NCI-H510A treated with DMSO at 0.1 percent for 48 hours (cell line): ENCODE measurements around the gene ST7L.

Experiments
- DNase-seq: peaks from one replicate; lab custom pipeline; 2025; lab: John Stamatoyannopoulos, UW

Gene ST7L

GRCh38 chr1:112544751-112545150 is 74.2 kb downstream of the ST7L start:
- DNase-seq: no peak

- DNase-seq: no peak
Measured at GRCh38 chr1:112544011-112544688, 74.8 kb downstream of the ST7L start.

GRCh38 chr1:112542206-112542973 is 76.6 kb downstream of the ST7L start:
- no peak for DNase-seq

GRCh38 chr1:112541299-112541698 is 77.6 kb downstream of the ST7L start:
- DNase-seq: no peak

DNA sequence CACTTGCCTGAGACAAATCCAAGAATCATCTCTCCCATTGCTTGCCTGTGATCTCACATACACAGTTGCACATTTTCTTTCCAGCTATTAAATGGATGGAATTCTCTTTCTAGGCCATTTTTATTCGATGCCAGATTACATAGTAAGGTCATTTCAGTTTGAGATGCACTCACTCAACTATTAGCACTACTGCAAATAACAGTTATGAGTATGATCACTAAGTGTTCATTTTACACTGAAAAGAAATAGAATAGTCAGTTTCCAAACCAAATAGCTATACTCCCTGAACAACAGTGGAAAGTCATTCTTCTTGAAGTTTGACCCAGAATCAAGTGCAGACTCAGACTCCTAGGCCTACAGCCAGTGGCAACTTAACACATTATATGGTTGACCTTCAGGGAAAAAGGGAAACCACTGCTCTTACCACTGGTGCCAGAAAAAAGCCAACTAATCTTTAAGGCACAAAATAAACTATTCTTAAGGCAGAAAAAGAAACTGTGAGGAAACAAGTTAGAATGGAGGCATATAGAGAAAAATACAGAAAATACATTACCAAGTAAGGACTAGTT is 78.6 kb downstream of the ST7L start:
- no peak for DNase-seq

- DNase-seq: no peak
Measured at GRCh38 chr1:112538883-112539282, 80.1 kb downstream of the ST7L start.

GRCh38 chr1:112537456-112537855 is 81.5 kb downstream of the ST7L start:
- DNase-seq: no peak

- DNase-seq: no peak
Measured at GRCh38 chr1:112536561-112536960, 82.4 kb downstream of the ST7L start.

DNA sequence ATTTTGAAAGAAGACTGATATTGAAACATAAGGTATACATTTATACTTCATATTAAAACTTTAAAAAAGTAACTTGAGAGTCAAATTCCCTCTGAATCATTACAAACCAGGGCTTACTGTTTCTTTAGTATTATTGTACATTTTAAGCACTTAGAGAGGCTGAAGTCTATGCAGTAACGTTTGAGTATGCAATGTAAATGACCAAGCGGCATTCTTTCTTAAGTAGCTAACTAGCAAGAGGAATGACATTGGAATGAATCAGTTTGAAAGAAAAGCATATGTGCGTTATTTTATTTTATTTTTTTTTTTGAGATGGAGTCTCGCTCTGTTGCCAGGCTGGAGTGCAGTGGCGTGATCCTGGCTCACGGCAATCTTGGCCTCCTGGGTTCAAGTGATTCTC is 85.9 kb downstream of the ST7L start:
- no peak for DNase-seq

- DNase-seq: no peak
Measured at GRCh38 chr1:112532064-112532463, 86.9 kb downstream of the ST7L start.

DNA sequence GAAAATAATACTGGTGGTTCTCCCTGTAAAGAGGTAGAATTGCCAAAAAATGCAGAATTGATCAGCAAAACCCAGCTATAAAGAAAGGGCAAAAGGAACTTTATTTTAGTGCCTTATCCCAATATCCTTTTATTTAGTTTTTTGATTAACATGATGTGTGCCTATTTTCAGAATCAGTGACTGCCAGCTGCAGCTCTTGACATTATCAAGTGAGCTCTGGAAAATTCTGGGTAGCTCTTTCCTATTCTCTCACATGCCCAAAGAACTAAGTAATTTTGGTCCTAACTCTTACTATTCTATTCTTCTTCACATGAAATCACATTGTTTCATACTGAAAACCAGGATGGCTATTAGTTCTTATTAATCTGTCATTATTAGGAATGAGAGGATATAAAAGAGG is 88.1 kb downstream of the ST7L start:
- DNase-seq: no peak

DNA sequence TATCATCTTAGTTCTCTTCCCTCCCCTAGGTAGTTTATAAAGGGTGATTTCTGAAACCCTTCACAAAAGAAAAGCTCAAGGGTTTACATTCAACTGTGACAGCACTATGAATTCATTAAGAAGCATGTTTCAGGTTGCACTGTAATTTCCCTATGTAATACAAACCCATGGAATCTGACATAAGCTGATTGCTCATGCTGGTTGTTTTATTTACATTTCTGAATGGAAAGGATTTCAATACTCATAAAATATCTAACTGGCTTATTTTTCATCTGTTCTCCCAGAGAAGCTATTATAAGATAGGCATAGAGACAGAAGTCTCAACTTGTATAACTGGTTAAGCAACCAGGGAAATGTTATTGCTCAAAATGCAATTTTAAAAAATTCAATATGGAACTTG is 89.6 kb downstream of the ST7L start:
- DNase-seq: no peak

DNA sequence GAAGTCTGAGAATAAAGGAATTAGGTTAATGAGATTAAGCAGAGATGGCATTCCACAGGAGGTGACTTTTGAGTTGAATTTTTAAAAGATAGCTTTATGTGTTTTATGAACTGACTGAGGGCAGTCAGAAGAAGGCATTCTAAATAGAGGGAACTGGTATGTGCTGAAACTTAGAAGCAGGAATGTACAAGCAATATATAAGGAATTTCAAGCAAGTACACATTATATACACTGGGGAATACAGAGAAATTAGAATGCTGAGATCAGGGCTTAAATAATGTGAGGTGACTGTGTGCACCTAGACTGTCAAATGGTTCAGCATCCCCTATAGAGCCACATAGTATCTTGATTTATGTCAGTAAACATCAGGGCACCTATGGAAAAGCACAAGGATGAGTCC is 90.9 kb downstream of the ST7L start:
- DNase-seq: no peak

DNA sequence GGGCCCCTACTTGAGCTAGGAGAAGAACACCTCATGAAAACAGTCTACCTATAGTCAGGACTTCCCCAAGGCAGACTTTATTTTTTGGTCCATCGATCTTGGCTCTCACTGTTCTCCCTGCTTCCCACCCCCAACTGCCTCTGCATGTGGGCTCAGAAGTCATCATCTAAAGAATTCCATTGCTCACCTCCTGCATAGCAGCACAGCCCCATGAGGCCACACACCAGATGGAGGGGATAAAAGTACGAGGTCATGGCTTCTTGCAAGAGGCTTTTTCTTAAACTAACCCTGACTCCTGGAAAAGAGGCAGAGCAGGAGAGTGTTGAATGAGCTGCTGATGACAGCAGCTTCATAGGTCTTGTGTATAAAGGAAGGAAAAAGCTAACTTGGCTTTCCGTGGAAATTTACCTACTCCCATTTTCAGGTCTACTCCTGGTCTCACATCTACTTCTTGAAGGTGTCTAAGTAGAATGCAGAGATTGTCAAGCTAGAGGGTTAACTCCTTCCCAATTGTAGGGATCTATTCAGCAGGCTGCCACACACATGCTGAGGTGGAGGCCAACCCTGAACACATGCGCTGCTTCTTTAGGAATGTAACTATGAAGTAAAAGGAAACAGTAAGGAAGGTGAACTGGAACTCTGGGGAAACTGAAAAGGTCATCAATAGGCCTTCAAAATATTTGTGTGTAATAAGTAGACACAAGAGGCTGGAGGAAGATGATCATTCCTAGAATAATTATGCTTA is 91.5 kb downstream of the ST7L start:
- DNase-seq: no peak

DNA sequence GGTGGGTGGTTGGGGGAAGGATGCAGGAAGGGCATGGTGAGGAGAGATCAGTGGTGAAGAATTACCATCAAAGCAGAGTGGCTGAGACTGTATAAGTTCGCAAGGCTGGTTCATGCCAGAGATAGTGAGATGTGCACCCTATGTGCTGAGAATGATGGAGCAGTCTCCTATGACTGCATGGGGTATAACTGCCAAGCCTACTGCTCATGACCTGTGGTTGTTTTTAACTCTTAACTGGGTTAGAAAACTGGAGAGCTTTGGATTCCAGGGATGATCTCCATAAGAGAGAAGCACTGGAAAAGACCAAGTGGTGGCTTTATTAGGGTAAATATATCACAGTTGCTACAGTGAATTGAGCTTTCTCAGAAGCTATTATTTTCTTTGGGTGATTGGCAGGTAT is 94.0 kb downstream of the ST7L start:
- no peak for DNase-seq

DNA sequence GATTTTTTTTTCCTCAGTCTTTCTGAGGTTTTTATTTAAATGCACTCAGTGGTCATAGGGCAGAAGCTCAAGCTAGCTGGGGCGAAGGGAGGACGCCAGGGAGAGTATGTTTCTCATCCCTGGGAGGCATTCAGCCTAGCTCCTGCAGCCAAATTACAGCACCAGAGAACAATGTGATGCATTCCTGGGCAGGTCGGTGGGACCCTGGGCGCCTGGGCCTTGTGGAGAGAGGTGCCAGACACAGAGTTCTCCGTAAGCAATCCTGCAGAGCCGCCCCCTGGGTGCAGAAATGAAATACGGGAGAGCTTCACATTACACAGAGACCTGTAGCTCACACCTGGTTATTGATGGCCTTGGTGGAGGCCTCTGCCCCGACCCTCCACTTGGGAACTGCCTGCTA is 94.7 kb downstream of the ST7L start:
- DNase-seq: no peak

GRCh38 chr1:112522621-112523020 is 96.3 kb downstream of the ST7L start:
- DNase-seq: no peak

DNA sequence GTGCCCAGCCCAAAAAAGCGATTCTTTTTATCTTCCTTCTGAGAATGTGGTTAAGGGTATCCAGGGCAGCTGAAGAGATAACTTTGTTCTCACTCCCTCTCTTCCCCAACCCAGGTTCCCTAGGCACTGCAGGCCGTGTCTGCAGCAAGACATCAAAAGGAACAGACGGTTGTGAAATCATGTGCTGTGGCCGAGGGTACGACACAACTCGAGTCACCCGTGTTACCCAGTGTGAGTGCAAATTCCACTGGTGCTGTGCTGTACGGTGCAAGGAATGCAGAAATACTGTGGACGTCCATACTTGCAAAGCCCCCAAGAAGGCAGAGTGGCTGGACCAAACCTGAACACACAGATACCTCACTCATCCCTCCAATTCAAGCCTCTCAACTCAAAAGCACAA is 98.8 kb downstream of the ST7L start:
- DNase-seq: no peak

DNA sequence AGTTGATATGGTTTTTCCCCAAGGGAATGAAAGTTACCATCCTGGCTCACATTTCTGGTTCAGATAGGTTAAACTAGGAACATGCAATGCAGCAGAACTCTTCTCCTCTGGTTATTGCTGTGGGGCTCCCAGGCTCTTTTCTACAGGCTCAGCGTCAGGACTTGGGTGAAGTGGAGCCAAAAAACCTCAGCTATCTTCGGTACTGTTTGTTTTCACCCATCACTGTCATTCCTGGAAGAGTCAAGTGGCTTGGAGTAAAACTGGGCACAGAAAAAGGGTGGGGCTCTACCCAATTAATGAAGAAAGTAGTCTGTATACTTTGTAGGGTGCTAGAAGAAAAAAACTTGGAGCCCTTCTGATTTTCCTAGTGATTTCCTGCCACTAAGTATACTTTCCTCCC is 100.8 kb downstream of the ST7L start:
- no peak for DNase-seq

- DNase-seq: no peak
Measured at GRCh38 chr1:112517646-112518045, 101.3 kb downstream of the ST7L start.

GRCh38 chr1:112517231-112517630 is 101.7 kb downstream of the ST7L start:
- DNase-seq: no peak

DNA sequence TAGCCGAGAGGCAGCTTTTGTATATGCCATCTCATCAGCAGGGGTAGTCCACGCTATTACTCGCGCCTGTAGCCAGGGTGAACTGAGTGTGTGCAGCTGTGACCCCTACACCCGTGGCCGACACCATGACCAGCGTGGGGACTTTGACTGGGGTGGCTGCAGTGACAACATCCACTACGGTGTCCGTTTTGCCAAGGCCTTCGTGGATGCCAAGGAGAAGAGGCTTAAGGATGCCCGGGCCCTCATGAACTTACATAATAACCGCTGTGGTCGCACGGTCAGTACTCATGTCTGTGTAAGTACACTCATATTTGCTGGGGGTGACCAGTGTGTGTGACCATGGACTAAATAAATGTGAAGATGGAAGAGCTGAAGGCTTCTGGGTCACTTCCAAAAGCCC is 102.8 kb downstream of the ST7L start:
- no peak for DNase-seq
